ENCODE data around the gene FBXO42.

DNA sequence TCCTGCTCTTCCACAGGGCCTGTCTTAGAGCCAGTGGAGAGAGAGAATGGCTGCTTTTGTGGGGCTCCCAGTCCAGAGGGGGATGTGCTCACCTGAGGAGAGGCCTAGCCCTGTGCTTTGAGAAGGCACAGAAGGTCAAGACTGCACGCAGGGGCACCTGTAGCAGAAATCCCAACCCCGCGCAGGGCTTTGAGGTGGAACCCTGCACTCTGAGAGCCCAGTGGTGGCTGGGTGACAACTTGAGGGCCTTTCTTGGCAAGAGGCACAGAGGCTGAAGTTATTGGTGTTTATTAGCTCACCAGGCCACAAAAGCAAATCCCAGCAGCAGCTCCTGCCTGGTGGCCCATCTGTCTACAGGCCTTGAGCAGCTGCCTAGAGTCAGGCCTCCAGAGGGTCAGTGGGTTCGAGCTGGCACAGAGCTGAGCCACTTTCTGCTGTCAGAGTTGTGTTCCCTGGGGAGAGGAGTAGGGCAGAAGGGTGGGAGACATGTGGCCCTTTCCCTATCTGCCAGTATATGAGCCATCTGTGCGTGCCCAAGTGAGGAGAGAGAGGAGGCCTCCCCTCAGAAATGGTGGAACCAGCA is 46.2 kb upstream of the FBXO42 start:
- TF ChIP-seq, protein P1, sequence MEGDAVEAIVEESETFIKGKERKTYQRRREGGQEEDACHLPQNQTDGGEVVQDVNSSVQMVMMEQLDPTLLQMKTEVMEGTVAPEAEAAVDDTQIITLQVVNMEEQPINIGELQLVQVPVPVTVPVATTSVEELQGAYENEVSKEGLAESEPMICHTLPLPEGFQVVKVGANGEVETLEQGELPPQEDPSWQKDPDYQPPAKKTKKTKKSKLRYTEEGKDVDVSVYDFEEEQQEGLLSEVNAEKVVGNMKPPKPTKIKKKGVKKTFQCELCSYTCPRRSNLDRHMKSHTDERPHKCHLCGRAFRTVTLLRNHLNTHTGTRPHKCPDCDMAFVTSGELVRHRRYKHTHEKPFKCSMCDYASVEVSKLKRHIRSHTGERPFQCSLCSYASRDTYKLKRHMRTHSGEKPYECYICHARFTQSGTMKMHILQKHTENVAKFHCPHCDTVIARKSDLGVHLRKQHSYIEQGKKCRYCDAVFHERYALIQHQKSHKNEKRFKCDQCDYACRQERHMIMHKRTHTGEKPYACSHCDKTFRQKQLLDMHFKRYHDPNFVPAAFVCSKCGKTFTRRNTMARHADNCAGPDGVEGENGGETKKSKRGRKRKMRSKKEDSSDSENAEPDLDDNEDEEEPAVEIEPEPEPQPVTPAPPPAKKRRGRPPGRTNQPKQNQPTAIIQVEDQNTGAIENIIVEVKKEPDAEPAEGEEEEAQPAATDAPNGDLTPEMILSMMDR (IDR thresholded peaks at IDR 0.05; ENCODE audit: extremely low read depth in 1 of 2, insufficient read depth in 1 of 2, low read depth in 1 of 2, low read length in 2 of 2), result no peak
- TF ChIP-seq POLR2AphosphoS5 (IDR thresholded peaks at IDR 0.05; ENCODE audit: insufficient read depth, low read depth, low read length) (no peak), FOS (IDR thresholded peaks at IDR 0.05; ENCODE audit: borderline replicate concordance, insufficient read depth, low read length) (no peak), EZH2 (IDR thresholded peaks at IDR 0.05; ENCODE audit: borderline replicate concordance, low read depth, low read length, severe bottlenecking) (no peak)

Measured in endothelial cell of umbilical vein (primary cell).